HG02678 (cell line): ENCODE data around the gene BMP8A.
A peak's percentile ranks its signal among the peaks of the same experiment; 100 is the strongest.
"Not testable (repeated sequence)": the region's sequence is repeated elsewhere in the genome, so short reads cannot be mapped to it uniquely, and the experiment has no call there.

Experiments used
- ATAC-seq: cut with Tn5 transposase; IDR thresholded peaks from one replicate; pipeline ENCODE4 v1.9.1; 2021; ENCODE audit warnings: mild to moderate bottlenecking, moderate library complexity; ENCODE audit not compliant: unreplicated experiment

Gene BMP8A

DNA sequence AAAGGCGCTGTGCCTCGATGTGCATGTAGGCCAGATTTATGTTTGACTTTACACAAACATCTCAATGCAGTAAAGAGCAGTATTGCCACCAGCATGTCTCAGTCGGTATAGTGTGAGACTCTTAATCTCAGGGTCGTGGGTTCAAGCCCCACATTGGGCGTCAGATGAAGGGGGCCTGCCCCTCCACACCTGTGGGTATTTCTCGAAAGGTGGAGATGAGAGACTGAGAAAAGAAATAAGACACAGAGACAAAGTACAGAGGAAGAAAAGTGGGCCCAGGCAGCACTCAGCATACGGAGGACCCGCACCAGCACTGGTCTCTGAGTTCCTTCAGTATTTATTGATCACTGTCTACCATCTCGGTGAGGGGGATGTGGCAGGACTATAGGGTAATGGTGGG lies 13.0 kb downstream of the BMP8A start:
- not testable (repeated sequence) for ATAC-seq

- no peak for ATAC-seq
Measured at GRCh38 chr1:39505289-39505688, 13.9 kb downstream of the BMP8A start.

- ATAC-seq = no peak
Measured at GRCh38 chr1:39507230-39507928, 15.9 kb downstream of the BMP8A start.

DNA sequence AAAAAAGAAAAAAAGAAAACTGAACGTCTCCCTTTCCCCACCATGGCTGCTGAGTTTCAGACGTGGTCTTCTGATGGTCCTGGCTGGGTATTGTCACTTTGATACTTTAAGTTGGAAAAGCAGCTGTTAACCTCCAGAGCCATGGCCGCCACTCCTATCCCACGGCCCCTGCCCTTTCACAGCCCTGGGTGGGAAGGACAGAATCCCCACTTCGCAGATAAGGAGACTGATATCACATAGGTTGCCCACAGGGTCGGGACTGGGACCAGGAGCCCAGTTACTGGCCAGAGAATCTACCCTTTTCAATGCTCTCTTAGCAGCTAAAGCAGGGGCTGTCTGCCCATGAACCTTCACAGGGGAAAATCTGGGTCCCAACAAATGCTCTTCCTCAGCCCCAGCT lies 16.8 kb downstream of the BMP8A start:
- ATAC-seq = no peak

DNA sequence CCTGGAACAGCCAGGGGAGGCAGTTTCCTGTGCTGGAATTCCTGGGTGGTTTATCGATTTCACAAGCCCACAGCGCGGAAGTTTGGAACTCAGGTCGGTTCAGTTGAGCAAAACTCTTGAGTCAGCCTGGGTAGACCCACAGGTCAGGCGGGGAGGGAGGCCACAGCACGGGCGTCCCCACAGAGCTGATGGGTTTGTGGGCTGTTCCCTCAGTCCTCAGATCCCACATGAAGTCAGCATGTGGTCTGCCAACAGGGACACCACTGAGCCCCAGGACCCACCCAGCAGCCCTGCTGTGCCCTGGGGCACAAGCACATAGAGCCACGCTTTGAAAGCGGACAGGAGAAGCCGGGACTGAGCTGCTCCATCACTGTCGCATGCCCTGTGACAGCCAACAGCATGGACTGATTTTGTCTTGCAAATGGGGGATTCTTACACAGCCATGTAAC lies 17.4 kb downstream of the BMP8A start:
- peak; percentile 23 for ATAC-seq

DNA sequence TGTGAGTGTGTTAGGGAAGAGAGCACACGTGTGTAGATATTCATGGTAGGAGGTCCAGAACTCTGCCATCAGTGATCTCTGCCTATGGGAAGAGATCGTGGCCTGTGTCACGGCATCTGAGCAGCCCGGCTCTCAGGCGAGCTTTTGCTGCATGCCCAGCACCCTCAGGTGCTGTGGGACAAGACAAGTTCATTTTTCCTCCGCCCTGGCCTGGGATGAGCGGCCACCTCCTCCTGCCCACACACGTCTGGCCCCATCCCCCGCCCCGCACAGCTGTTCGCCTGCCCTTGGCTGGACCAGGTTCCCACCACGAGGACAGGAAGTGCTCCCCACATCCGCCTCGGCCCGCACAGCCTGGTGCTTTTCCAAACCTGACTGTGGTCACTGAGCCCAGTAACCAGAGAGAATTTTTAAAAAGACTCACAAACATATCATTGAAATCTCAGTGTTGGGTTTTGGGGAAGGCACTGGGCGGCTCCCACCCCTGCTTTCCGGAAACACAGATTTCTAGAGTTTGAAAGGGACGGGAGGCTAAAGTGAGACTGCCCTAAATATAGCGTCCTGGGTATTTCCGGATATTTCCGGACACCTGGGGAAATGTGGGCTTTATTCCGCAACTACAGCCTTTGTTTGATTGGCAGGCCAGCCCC lies 18.0 kb downstream of the BMP8A start:
- ATAC-seq = peak; percentile 66

DNA sequence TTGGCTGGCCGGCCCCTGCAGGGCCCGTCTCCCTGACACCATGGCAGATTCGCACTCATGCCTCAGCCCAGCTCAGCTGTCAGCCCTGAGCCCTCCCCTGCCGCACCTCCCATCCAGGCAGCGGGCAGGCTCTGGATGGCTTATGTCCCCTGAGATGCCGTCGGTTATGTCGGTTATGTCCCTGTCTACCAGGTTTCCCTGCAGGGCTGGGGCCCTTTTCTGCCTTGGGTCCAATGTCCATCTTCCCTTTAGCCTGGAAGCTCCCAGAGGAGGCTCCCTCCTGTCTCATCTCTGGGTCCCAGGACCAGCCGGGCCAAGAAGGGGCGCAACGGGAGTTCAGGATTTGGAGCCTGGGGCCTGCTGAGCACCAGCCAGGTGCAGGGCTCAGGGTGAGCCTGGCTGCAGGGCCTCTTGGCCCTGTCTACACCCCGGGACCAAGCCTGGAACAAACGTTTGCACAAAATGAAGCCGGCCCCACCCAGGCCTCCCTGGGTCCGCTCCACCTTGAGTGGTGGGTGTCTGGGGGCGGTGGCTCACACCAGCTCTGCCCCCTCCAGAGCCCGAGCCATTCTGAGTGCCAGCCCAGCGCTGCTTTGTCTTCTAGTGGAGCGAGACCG lies 19.2 kb downstream of the BMP8A start:
- ATAC-seq = not testable (repeated sequence)

- ATAC-seq = not testable (repeated sequence)
Measured at GRCh38 chr1:39511477-39511876, 20.0 kb downstream of the BMP8A start.

DNA sequence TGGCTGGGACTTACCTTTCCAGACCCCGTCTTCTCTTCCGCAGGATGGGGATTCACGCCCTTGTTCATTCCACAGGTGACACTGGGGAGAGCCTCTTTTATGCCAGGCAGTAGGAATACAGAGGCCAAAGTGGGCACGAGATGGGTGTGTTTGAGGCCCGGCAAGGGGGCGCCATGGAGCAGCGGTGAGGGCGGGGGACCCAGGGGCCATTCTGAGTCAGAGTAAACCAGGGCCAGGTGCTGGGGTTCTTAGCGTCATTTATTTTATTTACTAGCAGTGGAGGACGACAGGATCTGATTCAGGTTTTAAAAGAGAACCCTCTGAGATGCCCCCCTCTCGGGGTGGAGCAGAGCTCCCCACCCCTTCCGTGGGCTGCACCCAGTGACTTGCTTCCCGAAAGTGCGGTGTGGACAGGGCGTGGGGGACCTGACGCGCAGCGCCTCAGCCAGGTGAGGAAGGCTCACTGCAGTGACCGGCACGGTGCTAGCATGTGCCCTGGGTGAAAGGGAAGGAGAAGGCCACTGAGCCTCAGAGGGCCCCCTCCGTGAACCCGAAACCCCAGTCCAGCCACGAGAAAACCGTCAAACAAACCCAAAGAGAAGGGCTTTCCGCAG lies 20.9 kb downstream of the BMP8A start:
- not testable (repeated sequence) for ATAC-seq

DNA sequence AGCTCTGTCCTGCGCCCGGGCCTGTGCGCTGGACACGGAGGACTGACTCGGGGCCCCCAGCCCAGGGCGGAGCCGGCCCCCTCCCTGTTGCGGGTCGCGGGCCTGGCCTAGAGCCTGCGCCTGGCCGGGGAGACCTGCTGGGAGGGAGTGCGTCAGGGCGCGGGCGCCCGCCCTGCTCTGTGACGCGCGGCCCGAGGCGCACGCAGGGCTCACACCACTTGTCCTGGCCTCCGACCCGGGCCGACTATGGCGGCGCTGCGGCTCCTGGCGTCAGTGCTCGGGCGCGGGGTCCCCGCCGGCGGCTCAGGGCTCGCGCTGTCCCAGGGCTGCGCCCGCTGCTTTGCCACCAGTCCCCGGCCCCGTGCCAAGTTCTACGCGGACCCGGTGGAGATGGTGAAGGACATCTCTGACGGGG lies 23.3 kb downstream of the BMP8A start:
- peak; percentile 17 for ATAC-seq

- peak; percentile 47 for ATAC-seq
Measured at GRCh38 chr1:39515131-39516086, 24.0 kb downstream of the BMP8A start.

- not testable (repeated sequence) for ATAC-seq
Measured at GRCh38 chr1:39516841-39517240, 25.4 kb downstream of the BMP8A start.

GRCh38 chr1:39517936-39518335 lies 26.5 kb downstream of the BMP8A start:
- not testable (repeated sequence) for ATAC-seq

DNA sequence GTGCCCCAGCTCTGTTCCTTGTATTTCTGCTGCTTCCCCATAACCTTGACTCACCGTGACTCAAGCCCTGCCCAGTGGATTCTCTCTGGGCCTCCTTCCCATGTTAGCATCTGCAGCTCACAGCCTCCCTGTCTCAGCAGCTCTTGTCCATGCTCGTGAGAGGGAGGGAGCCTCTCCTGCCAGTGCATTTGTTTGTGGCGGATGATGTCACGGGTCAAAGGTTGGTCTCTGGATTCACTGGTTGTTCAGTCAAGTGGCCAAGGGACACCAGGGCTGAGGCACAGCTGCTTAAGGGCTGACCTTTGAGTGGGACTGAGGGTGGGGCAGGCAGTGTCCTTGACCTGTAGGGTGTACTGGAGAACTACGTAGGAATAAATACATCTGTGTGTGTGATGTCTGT lies 27.9 kb downstream of the BMP8A start:
- not testable (repeated sequence) for ATAC-seq

DNA sequence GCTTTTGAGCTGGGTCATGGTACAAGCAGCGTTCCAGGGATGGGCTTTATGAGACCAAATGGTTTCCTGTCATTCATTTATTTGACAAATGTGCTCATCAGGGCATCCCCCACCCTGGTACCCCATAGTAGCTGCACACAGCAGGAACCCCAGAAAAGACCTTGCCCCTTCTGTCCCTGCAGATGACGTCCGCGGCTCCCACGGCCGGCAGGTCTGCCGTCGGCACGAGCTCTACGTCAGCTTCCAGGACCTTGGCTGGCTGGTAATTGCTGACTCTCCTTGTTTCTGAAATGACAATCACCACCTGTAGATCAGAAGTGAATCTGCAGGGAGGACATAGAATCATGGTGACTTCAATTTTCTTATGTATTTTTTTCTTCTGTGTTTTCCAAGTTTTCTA lies 30.8 kb downstream of the BMP8A start:
- not testable (repeated sequence) for ATAC-seq

GRCh38 chr1:39522661-39523567 lies 31.5 kb downstream of the BMP8A start:
- no peak for ATAC-seq

DNA sequence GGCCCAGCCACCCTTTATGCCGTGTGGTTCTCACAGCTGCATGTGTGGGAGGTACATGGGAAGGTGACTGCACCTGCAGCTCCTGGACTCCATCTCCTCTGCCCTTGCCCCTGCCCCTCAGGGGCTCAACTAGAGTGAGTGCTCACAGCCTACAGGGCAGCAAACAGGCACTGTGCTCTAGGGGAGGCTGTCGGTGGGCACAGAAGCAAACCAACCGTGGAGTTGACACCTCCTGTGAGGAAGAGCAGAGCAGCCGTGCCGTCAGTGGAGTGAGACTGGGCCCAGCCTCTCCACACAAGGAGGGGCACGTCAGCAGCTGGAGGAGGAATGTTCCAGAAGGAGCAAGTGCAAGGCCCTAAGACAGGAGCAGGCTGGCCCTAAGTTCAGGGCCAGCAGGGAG lies 32.7 kb downstream of the BMP8A start:
- ATAC-seq = no peak

DNA sequence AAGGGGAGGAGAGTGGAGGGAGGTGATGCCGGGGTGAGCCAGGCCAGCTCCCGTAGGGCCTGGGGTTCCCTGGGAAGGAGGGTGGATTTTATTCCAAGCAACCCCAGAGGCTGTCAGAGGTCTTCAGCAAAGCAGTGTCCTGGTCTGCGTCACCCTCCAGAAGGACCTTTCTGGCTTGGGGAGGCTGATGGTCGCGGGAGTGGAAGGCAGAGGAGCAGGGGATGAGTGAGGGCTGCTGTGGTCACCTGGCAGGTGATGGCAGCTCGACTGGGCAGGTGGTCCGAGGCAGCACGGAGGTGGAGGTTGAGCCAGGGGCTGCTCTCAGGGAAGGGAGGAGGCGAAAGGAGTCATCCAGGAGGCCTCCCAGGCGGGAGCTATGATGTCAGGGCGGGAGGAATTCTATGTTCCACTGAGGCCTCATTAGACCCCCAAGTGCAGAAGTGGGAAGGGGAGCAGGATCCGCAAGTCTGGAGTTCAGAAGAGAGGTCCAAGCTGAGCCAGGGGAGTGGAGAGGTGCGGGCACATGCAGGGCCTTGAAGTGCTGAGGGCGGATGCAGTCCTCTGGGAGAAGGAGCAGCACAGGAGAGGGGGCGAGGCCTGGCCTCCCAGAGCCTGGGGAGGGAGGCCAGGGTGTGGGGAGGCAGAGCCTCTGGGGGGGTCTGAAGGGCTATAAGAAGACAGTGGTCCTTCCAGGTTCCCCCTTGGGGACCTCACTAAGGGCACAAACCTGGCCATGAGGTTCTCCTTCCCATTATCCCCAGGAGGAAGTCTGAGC lies 33.3 kb downstream of the BMP8A start:
- ATAC-seq = no peak
